ENCODE measurements around the gene DPYSL3. TPM values are rescaled to one million over a fixed set of nuclear protein-coding genes. Genes with fewer than 3 reads are reported as not detected.

Gene DPYSL3

GRCh38 chr5:147344861-147345260, 165.0 kb downstream of the DPYSL3 start:
- H3K14ac ChIP-seq (ENCODE audit: low read length in 2 of 2) = no peak overlapping the region

GRCh38 chr5:147341345-147341744, 168.5 kb downstream of the DPYSL3 start:
- H2BK12ac ChIP-seq (ENCODE audit: low read length in 2 of 2) = no peak overlapping the region
- no peaks in the 10 kb centered on the region for H3K27me3 ChIP-seq (ENCODE audit: control insufficient read depth in 1 of 2, insufficient read depth in 1 of 2, low read length in 2 of 2)
- no peak overlapping the region for H3K23ac ChIP-seq (ENCODE audit: low read length in 2 of 2)
- no peak overlapping the region for H2BK5ac ChIP-seq (ENCODE audit: low read depth, low read length, poor library complexity, severe bottlenecking)
- H4K8ac ChIP-seq (ENCODE audit: low read length) = no peak overlapping the region
- peaks cover 1% of the 10 kb centered on the region for H3K4me1 ChIP-seq (ENCODE audit: control insufficient read depth, insufficient read depth, low read depth, low read length)
- no peak overlapping the region for H2BK15ac ChIP-seq (ENCODE audit: low read depth, poor library complexity, severe bottlenecking)
- H3K4me3 ChIP-seq (ENCODE audit: insufficient read depth in 1 of 2, low read depth in 1 of 2, low read length in 2 of 2) = no peak overlapping the region
- H3K36me3 ChIP-seq (ENCODE audit: control insufficient read depth in 1 of 2, insufficient read depth in 2 of 2, low read depth in 1 of 2, low read length in 2 of 2) = no peaks in the 10 kb centered on the region
- H2AK5ac ChIP-seq (ENCODE audit: low read length, severe bottlenecking) = no peak overlapping the region
- H3K14ac ChIP-seq (ENCODE audit: low read length in 2 of 2) = no peak overlapping the region
- no peak overlapping the region for H2AFZ ChIP-seq (ENCODE audit: low read depth, low read length)
- no peak for DNase-seq
- no peak overlapping the region for H3K27ac ChIP-seq (ENCODE audit: low read length, poor library complexity, severe bottlenecking)
- no peaks in the 10 kb centered on the region for H3K79me1 ChIP-seq (replicated peaks; ENCODE audit: low read length, poor library complexity, severe bottlenecking)
- no peak overlapping the region for H3K4ac ChIP-seq (ENCODE audit: low read depth in 1 of 2, low read length in 2 of 2)
- no peaks in the 10 kb centered on the region for H3K9me3 ChIP-seq (ENCODE audit: control insufficient read depth, low read length)
- H3K9ac ChIP-seq (ENCODE audit: low read length) = no peak overlapping the region
- H3K4me2 ChIP-seq (ENCODE audit: low read length, poor library complexity, severe bottlenecking) = no peak overlapping the region
- H3K18ac ChIP-seq (ENCODE audit: low read depth in 1 of 2, low read length in 2 of 2) = no peak overlapping the region
- H2BK120ac ChIP-seq (ENCODE audit: low read depth, low read length) = no peak overlapping the region
- H4K91ac ChIP-seq (ENCODE audit: low read length) = no peak overlapping the region

More at GRCh38 chr5:147344861-147345260, 165.0 kb downstream of the DPYSL3 start:
- no peak for DNase-seq
- Histone ChIP-seq H3K9me3 (ENCODE audit: control insufficient read depth, low read length) (no peaks in the 10 kb centered on the region), H3K4me1 (ENCODE audit: control insufficient read depth, insufficient read depth, low read depth, low read length) (peaks cover 1% of the 10 kb centered on the region), H4K91ac (ENCODE audit: low read length) (no peak overlapping the region), H3K27me3 (ENCODE audit: control insufficient read depth in 1 of 2, insufficient read depth in 1 of 2, low read length in 2 of 2) (no peaks in the 10 kb centered on the region), H2AK5ac (ENCODE audit: low read length, severe bottlenecking) (no peak overlapping the region), H3K79me1 (replicated peaks; ENCODE audit: low read length, poor library complexity, severe bottlenecking) (no peaks in the 10 kb centered on the region), H3K27ac (ENCODE audit: low read length, poor library complexity, severe bottlenecking) (no peak overlapping the region), H3K23ac (ENCODE audit: low read length in 2 of 2) (no peak overlapping the region), H3K4me2 (ENCODE audit: low read length, poor library complexity, severe bottlenecking) (no peak overlapping the region), H3K18ac (ENCODE audit: low read depth in 1 of 2, low read length in 2 of 2) (no peak overlapping the region), H2BK5ac (ENCODE audit: low read depth, low read length, poor library complexity, severe bottlenecking) (no peak overlapping the region), H3K4me3 (ENCODE audit: insufficient read depth in 1 of 2, low read depth in 1 of 2, low read length in 2 of 2) (no peak overlapping the region), H2BK15ac (ENCODE audit: low read depth, poor library complexity, severe bottlenecking) (no peak overlapping the region), H3K9ac (ENCODE audit: low read length) (no peak overlapping the region), H3K36me3 (ENCODE audit: control insufficient read depth in 1 of 2, insufficient read depth in 2 of 2, low read depth in 1 of 2, low read length in 2 of 2) (no peaks in the 10 kb centered on the region), H4K8ac (ENCODE audit: low read length) (no peak overlapping the region), H2BK120ac (ENCODE audit: low read depth, low read length) (no peak overlapping the region), H2AFZ (ENCODE audit: low read depth, low read length) (no peak overlapping the region), H3K4ac (ENCODE audit: low read depth in 1 of 2, low read length in 2 of 2) (no peak overlapping the region), H2BK12ac (ENCODE audit: low read length in 2 of 2) (no peak overlapping the region)
- 40% methylated on average over 1 of the region's 1 CpG for WGBS

GRCh38 chr5:147340941-147341340, 168.9 kb downstream of the DPYSL3 start:
- Histone ChIP-seq H3K27ac (ENCODE audit: low read length, poor library complexity, severe bottlenecking) (no peak overlapping the region), H4K8ac (ENCODE audit: low read length) (no peak overlapping the region), H3K9ac (ENCODE audit: low read length) (no peak overlapping the region), H3K4me1 (ENCODE audit: control insufficient read depth, insufficient read depth, low read depth, low read length) (peaks cover 1% of the 10 kb centered on the region), H3K23ac (ENCODE audit: low read length in 2 of 2) (no peak overlapping the region), H2BK120ac (ENCODE audit: low read depth, low read length) (no peak overlapping the region), H2AFZ (ENCODE audit: low read depth, low read length) (no peak overlapping the region), H3K18ac (ENCODE audit: low read depth in 1 of 2, low read length in 2 of 2) (no peak overlapping the region), H3K4me3 (ENCODE audit: insufficient read depth in 1 of 2, low read depth in 1 of 2, low read length in 2 of 2) (no peak overlapping the region), H3K79me1 (replicated peaks; ENCODE audit: low read length, poor library complexity, severe bottlenecking) (no peaks in the 10 kb centered on the region), H3K27me3 (ENCODE audit: control insufficient read depth in 1 of 2, insufficient read depth in 1 of 2, low read length in 2 of 2) (no peaks in the 10 kb centered on the region), H2BK12ac (ENCODE audit: low read length in 2 of 2) (no peak overlapping the region), H2BK5ac (ENCODE audit: low read depth, low read length, poor library complexity, severe bottlenecking) (no peak overlapping the region), H4K91ac (ENCODE audit: low read length) (no peak overlapping the region), H3K4me2 (ENCODE audit: low read length, poor library complexity, severe bottlenecking) (no peak overlapping the region), H2AK5ac (ENCODE audit: low read length, severe bottlenecking) (no peak overlapping the region), H3K36me3 (ENCODE audit: control insufficient read depth in 1 of 2, insufficient read depth in 2 of 2, low read depth in 1 of 2, low read length in 2 of 2) (no peaks in the 10 kb centered on the region), H2BK15ac (ENCODE audit: low read depth, poor library complexity, severe bottlenecking) (no peak overlapping the region), H3K4ac (ENCODE audit: low read depth in 1 of 2, low read length in 2 of 2) (no peak overlapping the region), H3K14ac (ENCODE audit: low read length in 2 of 2) (no peak overlapping the region), H3K9me3 (ENCODE audit: control insufficient read depth, low read length) (no peaks in the 10 kb centered on the region)
- 67% methylated on average over 1 of the region's 1 CpG for WGBS
- DNase-seq = no peak

Small RNAs within 50 kb of the gene (small RNA-seq; reads per million reads assigned to genes)
- not detected for gene AC011373.1 (ENCODE audit: low read depth)
